HEK293 (cell line): ENCODE data around the gene SPEM3.

ENCODE experiments used
- CTCF ChIA-PET: fragments of 350-600 bp; formaldehyde crosslinking; extraction: SDS; loops from one replicate; lab custom pipeline; 2021; ENCODE audit warnings: antibody characterized with exemption; lab: Yijun Ruan, JAX
- POLR2A ChIA-PET: fragments of 300-600 bp; formaldehyde crosslinking; extraction: SDS; loops from one replicate; lab custom pipeline; 2020; ENCODE audit warnings: antibody characterized with exemption, inconsistent platforms; lab: Yijun Ruan, JAX
- H3K27ac ChIP-seq: fragments of 200-500 bp; sonication (Bioruptor generic); 2 replicates; pipeline ENCODE4 v1.5.1; 2014; ENCODE audit warnings: low read depth, low read length, control low read depth, inconsistent platforms; ENCODE audit errors: extremely low read depth
- H3K36me3 ChIP-seq, 2 experiments: fragments of 200-500 bp in 1 of 2; sonication (Bioruptor generic) in 1 of 2; 1 replicate in 1 of 2; 2 replicates in 1 of 2; pipeline ENCODE4 v1.5.1; 2014 to 2017; ENCODE audit warnings: inconsistent platforms in 2 of 2, low read length in 2 of 2; ENCODE audit not compliant: control insufficient read depth in 2 of 2, insufficient read depth in 1 of 2
- H3K4me1 ChIP-seq: fragments of 200-500 bp; sonication (Bioruptor generic); 2 replicates; pipeline ENCODE4 v1.5.1; 2014; ENCODE audit warnings: mild to moderate bottlenecking, low read length, inconsistent platforms; ENCODE audit not compliant: control insufficient read depth, insufficient read depth
- H3K4me3 ChIP-seq: 2 replicates; pipeline ENCODE4 v1.5.1; 2011; ENCODE audit warnings: low read depth, mild to moderate bottlenecking, control low read depth, low read length, moderate library complexity
- H3K9me3 ChIP-seq: fragments of 200-500 bp; sonication (Bioruptor generic); 2 replicates; pipeline ENCODE4 v1.5.1; 2014; ENCODE audit warnings: low read depth, low read length, inconsistent platforms; ENCODE audit not compliant: control insufficient read depth, insufficient read depth
- HOXA7 ChIP-seq: sonication (generic); formaldehyde crosslinking; IDR thresholded peaks from 2 replicates; pipeline ENCODE4 v1.8.1; 2022; ENCODE audit warnings: missing genetic modification reagents, borderline replicate concordance
- KLF1 ChIP-seq: fragments of 450-650 bp; formaldehyde crosslinking; IDR thresholded peaks from 2 replicates; pipeline ENCODE4 v1.5.1; 2016; ENCODE audit warnings: missing biosample characterization, missing genetic modification characterization
- KLF7 ChIP-seq: fragments of 450-650 bp; formaldehyde crosslinking; IDR thresholded peaks from 2 replicates; pipeline ENCODE4 v1.5.1; 2016; ENCODE audit warnings: missing biosample characterization, missing genetic modification characterization, borderline replicate concordance
- MEIS1 ChIP-seq: sonication (generic); formaldehyde crosslinking; IDR thresholded peaks from 2 replicates; pipeline ENCODE4 v1.8.1; 2022; ENCODE audit warnings: missing genetic modification reagents, mild to moderate bottlenecking, borderline replicate concordance
- PATZ1 ChIP-seq: fragments of 450-650 bp; formaldehyde crosslinking; IDR thresholded peaks from 2 replicates; pipeline ENCODE4 v1.5.1; 2016; ENCODE audit warnings: missing biosample characterization, missing genetic modification characterization
- SCRT1 ChIP-seq: fragments of 450-650 bp; formaldehyde crosslinking; IDR thresholded peaks from 2 replicates; pipeline ENCODE4 v1.5.1; 2016; ENCODE audit warnings: missing biosample characterization, missing genetic modification characterization, borderline replicate concordance
- SETDB1 ChIP-seq: IDR thresholded peaks from one replicate; pipeline ENCODE4 v1.6.1; 2017; ENCODE audit warnings: mild to moderate bottlenecking, low read length, moderate library complexity, mixed read lengths; ENCODE audit not compliant: insufficient read length
- ZBTB20 ChIP-seq: fragments of 450-650 bp; formaldehyde crosslinking; IDR thresholded peaks from 2 replicates; pipeline ENCODE4 v1.5.1; 2016; ENCODE audit warnings: missing biosample characterization, missing genetic modification characterization
- ZBTB7A ChIP-seq: fragments of 450-650 bp; formaldehyde crosslinking; IDR thresholded peaks from 2 replicates; pipeline ENCODE4 v1.5.1; 2016; ENCODE audit warnings: low read depth, missing biosample characterization, missing genetic modification characterization
- ZFP69B ChIP-seq: fragments of 450-650 bp; formaldehyde crosslinking; IDR thresholded peaks from 2 replicates; pipeline ENCODE4 v1.5.1; 2016; ENCODE audit warnings: missing biosample characterization, missing genetic modification characterization
- ZNF132 ChIP-seq: fragments of 450-650 bp; formaldehyde crosslinking; IDR thresholded peaks from 2 replicates; pipeline ENCODE4 v1.5.1; 2017; ENCODE audit warnings: missing biosample characterization, missing genetic modification characterization, borderline replicate concordance
- ZNF292 ChIP-seq: fragments of 450-650 bp; formaldehyde crosslinking; IDR thresholded peaks from 2 replicates; pipeline ENCODE4 v1.5.1; 2016; ENCODE audit warnings: low read depth, missing biosample characterization, missing genetic modification characterization, borderline replicate concordance
- ZNF302 ChIP-seq: fragments of 450-650 bp; formaldehyde crosslinking; IDR thresholded peaks from 2 replicates; pipeline ENCODE4 v1.5.1; 2016; ENCODE audit warnings: missing biosample characterization, missing genetic modification characterization, low read depth
- ZNF433 ChIP-seq: fragments of 450-650 bp; formaldehyde crosslinking; IDR thresholded peaks from 2 replicates; pipeline ENCODE4 v1.5.1; 2016; ENCODE audit warnings: missing biosample characterization, missing genetic modification characterization, low read depth
- ZNF585B ChIP-seq: fragments of 450-650 bp; formaldehyde crosslinking; IDR thresholded peaks from 2 replicates; pipeline ENCODE4 v1.5.1; 2016; ENCODE audit warnings: missing biosample characterization, missing genetic modification characterization
- ZNF610 ChIP-seq: fragments of 450-650 bp; formaldehyde crosslinking; IDR thresholded peaks from 2 replicates; pipeline ENCODE4 v1.5.1; 2016; ENCODE audit warnings: missing biosample characterization, missing genetic modification characterization, borderline replicate concordance
- ZNF658 ChIP-seq: fragments of 450-650 bp; formaldehyde crosslinking; IDR thresholded peaks from 2 replicates; pipeline ENCODE4; 2016; ENCODE audit warnings: missing biosample characterization, missing genetic modification characterization
- ZNF792 ChIP-seq: fragments of 450-650 bp; formaldehyde crosslinking; IDR thresholded peaks from 2 replicates; pipeline ENCODE4 v1.5.1; 2016; ENCODE audit warnings: missing biosample characterization, missing genetic modification characterization
- TF ChIP-seq, protein P1 (sequence below): fragments of 450-650 bp; IDR thresholded peaks from 2 replicates; pipeline ENCODE4 v1.5.1; 2018; ENCODE audit warnings: missing biosample characterization, mild to moderate bottlenecking, missing genetic modification characterization
- TF ChIP-seq, protein P2 (sequence below): sonication (generic); formaldehyde crosslinking; IDR thresholded peaks from 2 replicates; pipeline ENCODE4 v1.8.1; 2022; ENCODE audit warnings: mild to moderate bottlenecking, moderate library complexity, missing genetic modification reagents
- TF ChIP-seq, protein P3 (sequence below): fragments of 450-650 bp; formaldehyde crosslinking; IDR thresholded peaks from 2 replicates; pipeline ENCODE4 v1.5.1; 2017; ENCODE audit warnings: missing biosample characterization, missing genetic modification characterization

SPEM3 gene

DNA sequence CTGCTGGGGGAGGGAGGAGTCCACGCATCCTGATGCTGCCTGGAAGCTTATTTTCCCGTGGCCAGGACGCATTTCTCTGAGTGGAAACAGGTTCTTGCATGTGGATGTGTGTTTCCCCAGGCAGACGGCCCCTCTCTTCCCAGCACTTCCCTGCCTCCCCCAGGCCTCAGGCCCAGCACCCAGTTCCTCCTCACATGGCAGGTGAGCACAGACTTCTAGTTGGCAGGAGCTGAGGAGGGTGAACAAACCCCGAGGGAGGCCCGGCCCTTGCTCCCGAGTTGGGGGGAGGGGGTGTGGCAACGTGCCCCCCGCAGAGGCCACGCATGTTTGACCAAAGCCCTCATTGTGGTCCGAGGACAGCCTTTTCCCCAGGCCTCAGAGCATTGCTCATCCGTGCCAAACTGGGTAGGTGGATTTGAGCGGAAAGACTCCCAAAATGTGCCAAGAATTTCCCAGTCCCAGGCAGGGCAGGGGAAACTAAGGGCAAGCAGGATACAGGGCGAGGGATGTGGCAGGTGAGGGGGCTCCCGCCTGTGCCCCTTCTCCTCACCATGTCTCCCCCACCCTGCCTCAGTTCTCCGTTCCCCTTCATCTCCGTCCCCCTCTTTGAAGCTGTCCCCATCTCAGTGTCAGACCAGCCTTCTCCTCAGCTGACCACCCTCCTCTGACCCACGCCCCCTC lies 10.0 kb upstream of the SPEM3 start:
- TF ChIP-seq PATZ1 (tag by site-specific recombination), result no peak
- TF ChIP-seq, protein P1, sequence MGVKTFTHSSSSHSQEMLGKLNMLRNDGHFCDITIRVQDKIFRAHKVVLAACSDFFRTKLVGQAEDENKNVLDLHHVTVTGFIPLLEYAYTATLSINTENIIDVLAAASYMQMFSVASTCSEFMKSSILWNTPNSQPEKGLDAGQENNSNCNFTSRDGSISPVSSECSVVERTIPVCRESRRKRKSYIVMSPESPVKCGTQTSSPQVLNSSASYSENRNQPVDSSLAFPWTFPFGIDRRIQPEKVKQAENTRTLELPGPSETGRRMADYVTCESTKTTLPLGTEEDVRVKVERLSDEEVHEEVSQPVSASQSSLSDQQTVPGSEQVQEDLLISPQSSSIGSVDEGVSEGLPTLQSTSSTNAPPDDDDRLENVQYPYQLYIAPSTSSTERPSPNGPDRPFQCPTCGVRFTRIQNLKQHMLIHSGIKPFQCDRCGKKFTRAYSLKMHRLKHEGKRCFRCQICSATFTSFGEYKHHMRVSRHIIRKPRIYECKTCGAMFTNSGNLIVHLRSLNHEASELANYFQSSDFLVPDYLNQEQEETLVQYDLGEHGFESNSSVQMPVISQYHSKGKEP, result no peak
- TF ChIP-seq ZBTB20 (tag by site-specific recombination), result no peak
- TF ChIP-seq KLF7 (tag by site-specific recombination), result no peak
- TF ChIP-seq SCRT1, result no peak
- TF ChIP-seq ZNF132, result no peak
- no peak for TF ChIP-seq ZNF585B (tag by site-specific recombination)
- no peak for TF ChIP-seq MEIS1 (CRISPR knock-in tag)
- no peak for TF ChIP-seq KLF1
- ChIA-PET POLR2A (interaction anchor here (1.2 kb wide), 1 partner anchor 15 kb away, joined by 3 read pairs; the partner anchor contains the start of gene TMEM256), CTCF (interaction anchor here (0.5 kb wide), 1 partner anchor 18 kb away, joined by 4 read pairs; no protein-coding TSS in a partner anchor)
- Histone ChIP-seq H3K9me3 (no peaks in the 10 kb centered on the region), H3K4me1 (no peaks in the 10 kb centered on the region), H3K27ac (no peak overlapping the region), H3K36me3 (peaks cover 0 to 42% of the 10 kb centered on the region in 2 experiments; a peak in 1 of 3 replicates), H3K4me3 (no peak overlapping the region)

GRCh38 chr17:7419819-7420610 lies 8.6 kb upstream of the SPEM3 start, which contains the start of gene SPEM1:
TSS of gene SPEM1 (plus strand) at chr17:7420324. CDS start at chr17:7420385, 61 bp downstream.
- Histone ChIP-seq H3K36me3 (peaks cover 0 to 35% of the 10 kb centered on the region in 2 experiments; a peak in 1 of 3 replicates), H3K4me3 (no peak within 1 kb of the TSS), H3K9me3 (no peaks in the 10 kb centered on the region), H3K27ac (no peak within 1 kb of the TSS), H3K4me1 (no peaks in the 10 kb centered on the region)
- POLR2A ChIA-PET, result interaction anchor here (1.1 to 1.3 kb wide), 3 partner anchors 15 to 16 kb away, joined by 3 to 6 read pairs (median 4); partner anchors contain the start of genes TMEM102 and TMEM256
- TF ChIP-seq ZNF610 (tag by site-specific recombination) (no peak), ZBTB7A (tag by site-specific recombination) (no peak), ZNF792 (no peak), ZNF292 (no peak), ZNF658 (tag by site-specific recombination) (no peak), SETDB1 (no peak), ZFP69B (tag by site-specific recombination) (no peak), HOXA7 (CRISPR knock-in tag) (no peak), ZNF302 (tag by site-specific recombination) (no peak), ZNF433 (tag by site-specific recombination) (no peak)
- TF ChIP-seq, protein P2, sequence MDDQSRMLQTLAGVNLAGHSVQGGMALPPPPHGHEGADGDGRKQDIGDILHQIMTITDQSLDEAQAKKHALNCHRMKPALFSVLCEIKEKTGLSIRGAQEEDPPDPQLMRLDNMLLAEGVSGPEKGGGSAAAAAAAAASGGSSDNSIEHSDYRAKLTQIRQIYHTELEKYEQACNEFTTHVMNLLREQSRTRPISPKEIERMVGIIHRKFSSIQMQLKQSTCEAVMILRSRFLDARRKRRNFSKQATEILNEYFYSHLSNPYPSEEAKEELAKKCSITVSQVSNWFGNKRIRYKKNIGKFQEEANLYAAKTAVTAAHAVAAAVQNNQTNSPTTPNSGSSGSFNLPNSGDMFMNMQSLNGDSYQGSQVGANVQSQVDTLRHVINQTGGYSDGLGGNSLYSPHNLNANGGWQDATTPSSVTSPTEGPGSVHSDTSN (CRISPR knock-in tag), result no peak
- TF ChIP-seq, protein P3, sequence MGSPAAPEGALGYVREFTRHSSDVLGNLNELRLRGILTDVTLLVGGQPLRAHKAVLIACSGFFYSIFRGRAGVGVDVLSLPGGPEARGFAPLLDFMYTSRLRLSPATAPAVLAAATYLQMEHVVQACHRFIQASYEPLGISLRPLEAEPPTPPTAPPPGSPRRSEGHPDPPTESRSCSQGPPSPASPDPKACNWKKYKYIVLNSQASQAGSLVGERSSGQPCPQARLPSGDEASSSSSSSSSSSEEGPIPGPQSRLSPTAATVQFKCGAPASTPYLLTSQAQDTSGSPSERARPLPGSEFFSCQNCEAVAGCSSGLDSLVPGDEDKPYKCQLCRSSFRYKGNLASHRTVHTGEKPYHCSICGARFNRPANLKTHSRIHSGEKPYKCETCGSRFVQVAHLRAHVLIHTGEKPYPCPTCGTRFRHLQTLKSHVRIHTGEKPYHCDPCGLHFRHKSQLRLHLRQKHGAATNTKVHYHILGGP, result no peak
- CTCF ChIA-PET, result interaction anchor here (0.7 kb wide), 1 partner anchor 20 kb away, joined by 3 read pairs; no protein-coding TSS in a partner anchor
